Heart right ventricle (tissue), 16 donors: ENCODE measurements around the gene PARD3. TPM values are rescaled to one million over a fixed set of nuclear protein-coding genes. Genes with fewer than 3 reads are reported as not detected.

Experiments used
- ATAC-seq, 8 donors: fragments of 200-7000 bp; cut with Tn5 transposase; one replicate each; pipeline ENCODE4 v1.9.1; 2020; ENCODE audit warnings: mild to moderate bottlenecking in 8 of 8, moderate library complexity in 8 of 8, moderate number of reproducible peaks in 1 of 8
- DNase-seq, 2 donors: peaks; one replicate each; pipeline ENCODE4 v3.0.0-alpha.2; 2020
- H3K27ac ChIP-seq, 10 donors: fragments of 200-600 bp; sonication (generic) in 2 of 10; one replicate each; pipeline versions ENCODE4 v1.5.0 to v1.8.0; 2020 to 2022; ENCODE audit warnings: mild to moderate bottlenecking in 3 of 10
- H3K27me3 ChIP-seq, 7 donors: fragments of 200-600 bp; one replicate each; pipeline ENCODE4 v1.8.0; 2021 to 2022; ENCODE audit warnings: mild to moderate bottlenecking in 2 of 7
- H3K36me3 ChIP-seq, 9 donors: fragments of 200-600 bp; sonication (generic) in 1 of 9; one replicate each; pipeline versions ENCODE4 v1.5.0 to v1.8.0; 2020 to 2022; ENCODE audit warnings: mild to moderate bottlenecking in 2 of 9
- H3K4me1 ChIP-seq, 9 donors: fragments of 200-600 bp; sonication (generic) in 1 of 9; one replicate each; pipeline versions ENCODE4 v1.5.0 to v1.8.0; 2020 to 2022; ENCODE audit warnings: mild to moderate bottlenecking in 4 of 9
- H3K4me3 ChIP-seq, 10 donors: fragments of 200-600 bp; sonication (generic) in 2 of 10; one replicate each; pipeline versions ENCODE4 v1.5.0 to v1.8.0; 2020 to 2022; ENCODE audit warnings: mild to moderate bottlenecking in 7 of 10, moderate library complexity in 2 of 10
- H3K9me3 ChIP-seq, 11 donors: fragments of 200-600 bp in 10 of 11; sonication (generic) in 2 of 11; one replicate each; pipeline versions ENCODE4 v1.5.0 to v1.8.0; 2013 to 2022; ENCODE audit warnings: mild to moderate bottlenecking in 2 of 11, control low read depth in 1 of 11, moderate library complexity in 1 of 11
- WGBS, 2 donors: extraction: QIAGEN DNeasy Blood & Tissue Kit; methylation state at CpG; one replicate each; pipeline ENCODE4 v1.1.7; 2013; ENCODE audit warnings: inconsistent platforms in 1 of 2; 5-methylcytosine and 5-hydroxymethylcytosine counted together
- intact Hi-C, 10 donors: fragments of 100-400 bp; cut with DNase I; formaldehyde crosslinking; loops; one replicate each; pipeline versions ENCODE4 v1.11.1 to v1.14.2; 2022
- polyA plus RNA-seq, 2 donors: library from polyadenylated mRNA; stranded (reverse); fragments of 200-250 nt; gene quantifications; one replicate each; pipeline ENCODE4 v1.2.3, GENCODE V29; 2013
- total RNA-seq, 10 donors: library from RNA; stranded (reverse); fragmentation: NEBNext Ultra II Directional in 3 of 10; extraction: Animal tissue kit (Norgen Biotek cat#: 25700) in 3 of 10; gene quantifications; one replicate each; pipeline versions ENCODE4 v1.2.1 to v1.2.4, GENCODE V29; 2021 to 2023
- TF ChIP-seq, protein P1 (sequence below), 9 donors: fragments of 200-600 bp; sonication (generic) in 2 of 9; IDR thresholded peaks; one replicate each; pipeline versions ENCODE4 v1.5.0 to v1.8.0; 2021 to 2022; ENCODE audit warnings: antibody characterized with exemption in 9 of 9, mild to moderate bottlenecking in 5 of 9, moderate library complexity in 1 of 9
- donor health status: Arrhythmogenic right ventricular cardiomyopathy.
- donor health status: ischemic (EF 13 %, LVEDD 7.1; RV severe dilation, severe dysfunction).
- donor health status: healthy with polysubstance abuse.
- donor health status: DM: no; HTN: yes; CAD: no.
- donor health status: DM: no; HTN: no; CAD: no.
- donor health status: ischemic (EF 25% LVEDD 6.9; RV normal size, moderate dysfunction).
- donor health status: ischemic (EF 25% LVEDD 5.7; RV mildly dilated, moderate dysfunction).
- donor health status: healthy.
- donor health status: DM: yes; HTN: yes; CAD: no.
- donor health status: Ischemic cardiomyopathy.
- donor health status: ischemic (EF 35%, LVEDD 5.7; RV mildly dilated, moderate dysfunction).
- donor health status: nonischemic (EF 11% LVEDD 7.7; RV severe dilation, severe dysfunction).
- donor health status: DM: yes; HTN: yes; CAD: no.
- donor health status: PGD.
- donor health status: ischemic (EF 29% LVEDD 5.4; RV normal size, mild dysfunction).
- donor health status: nonischemic (EF 23%, LVEDD 6.1; RV moderate dilation, normal function).

Gene PARD3
- total and polyA plus RNA-seq, 12 donors = 19.7 to 41.8 (median 34.2) TPM

DNA sequence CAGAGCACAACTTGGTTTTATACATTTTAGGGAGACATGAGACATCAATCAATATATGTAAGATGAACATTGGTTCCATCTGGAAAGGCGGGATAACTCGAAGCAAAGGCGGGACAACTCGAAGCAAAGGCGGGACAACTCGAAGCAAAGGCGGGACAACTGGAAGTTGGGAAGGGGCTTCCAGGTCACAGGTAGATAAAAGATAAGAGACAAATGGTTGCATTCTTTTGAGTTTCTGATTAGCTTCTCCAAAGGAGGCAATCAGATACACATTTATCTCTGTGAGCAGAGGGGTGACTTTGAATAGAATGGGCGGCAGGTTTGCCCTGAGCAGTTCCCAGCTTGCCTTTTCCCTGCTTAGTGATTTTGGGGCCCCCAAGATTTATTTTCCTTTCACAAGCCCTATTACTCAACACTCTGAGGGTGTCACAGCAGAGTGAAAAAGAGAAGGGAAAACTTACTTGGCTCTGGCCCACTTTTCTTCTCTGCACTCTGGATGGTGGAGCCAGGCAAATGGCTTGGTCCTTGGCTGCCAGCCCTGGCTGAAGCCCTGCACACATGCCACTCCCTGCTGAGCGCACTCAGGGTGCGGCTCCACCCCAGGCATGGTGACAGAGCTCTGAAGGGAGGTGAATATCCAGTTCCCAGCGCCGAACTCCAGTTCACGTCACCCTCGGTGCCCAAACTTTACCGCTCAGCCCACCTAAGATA is 46.7 kb downstream of the PARD3 start:
- TF ChIP-seq, protein P1, sequence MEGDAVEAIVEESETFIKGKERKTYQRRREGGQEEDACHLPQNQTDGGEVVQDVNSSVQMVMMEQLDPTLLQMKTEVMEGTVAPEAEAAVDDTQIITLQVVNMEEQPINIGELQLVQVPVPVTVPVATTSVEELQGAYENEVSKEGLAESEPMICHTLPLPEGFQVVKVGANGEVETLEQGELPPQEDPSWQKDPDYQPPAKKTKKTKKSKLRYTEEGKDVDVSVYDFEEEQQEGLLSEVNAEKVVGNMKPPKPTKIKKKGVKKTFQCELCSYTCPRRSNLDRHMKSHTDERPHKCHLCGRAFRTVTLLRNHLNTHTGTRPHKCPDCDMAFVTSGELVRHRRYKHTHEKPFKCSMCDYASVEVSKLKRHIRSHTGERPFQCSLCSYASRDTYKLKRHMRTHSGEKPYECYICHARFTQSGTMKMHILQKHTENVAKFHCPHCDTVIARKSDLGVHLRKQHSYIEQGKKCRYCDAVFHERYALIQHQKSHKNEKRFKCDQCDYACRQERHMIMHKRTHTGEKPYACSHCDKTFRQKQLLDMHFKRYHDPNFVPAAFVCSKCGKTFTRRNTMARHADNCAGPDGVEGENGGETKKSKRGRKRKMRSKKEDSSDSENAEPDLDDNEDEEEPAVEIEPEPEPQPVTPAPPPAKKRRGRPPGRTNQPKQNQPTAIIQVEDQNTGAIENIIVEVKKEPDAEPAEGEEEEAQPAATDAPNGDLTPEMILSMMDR (IDR thresholded peaks at IDR 0.05) = no peak
- intact Hi-C loops = loop anchor here in 1 of 10 donors (5.0 kb wide), 1 partner anchor 44 kb away; no protein-coding TSS in a partner anchor
- Histone ChIP-seq H3K36me3 (no peaks in the 10 kb centered on the region), H3K4me3 (peak overlapping the region in 1 of 10 donors; percentile 3), H3K27ac (peak overlapping the region in 1 of 10 donors; percentile 40), H3K9me3 (no peaks in the 10 kb centered on the region), H3K4me1 (peaks cover 0 to 58% (median 36%) of the 10 kb centered on the region in 9 donors), H3K27me3 (no peaks in the 10 kb centered on the region)
- DNase-seq (peak; percentile 71 to 79), ATAC-seq (peak; percentile 89 to 98 (median 95))
- whole genome bisulfite sequencing, 2 donors = 59 to 75% methylated on average over 15 of the region's 15 CpGs

DNA sequence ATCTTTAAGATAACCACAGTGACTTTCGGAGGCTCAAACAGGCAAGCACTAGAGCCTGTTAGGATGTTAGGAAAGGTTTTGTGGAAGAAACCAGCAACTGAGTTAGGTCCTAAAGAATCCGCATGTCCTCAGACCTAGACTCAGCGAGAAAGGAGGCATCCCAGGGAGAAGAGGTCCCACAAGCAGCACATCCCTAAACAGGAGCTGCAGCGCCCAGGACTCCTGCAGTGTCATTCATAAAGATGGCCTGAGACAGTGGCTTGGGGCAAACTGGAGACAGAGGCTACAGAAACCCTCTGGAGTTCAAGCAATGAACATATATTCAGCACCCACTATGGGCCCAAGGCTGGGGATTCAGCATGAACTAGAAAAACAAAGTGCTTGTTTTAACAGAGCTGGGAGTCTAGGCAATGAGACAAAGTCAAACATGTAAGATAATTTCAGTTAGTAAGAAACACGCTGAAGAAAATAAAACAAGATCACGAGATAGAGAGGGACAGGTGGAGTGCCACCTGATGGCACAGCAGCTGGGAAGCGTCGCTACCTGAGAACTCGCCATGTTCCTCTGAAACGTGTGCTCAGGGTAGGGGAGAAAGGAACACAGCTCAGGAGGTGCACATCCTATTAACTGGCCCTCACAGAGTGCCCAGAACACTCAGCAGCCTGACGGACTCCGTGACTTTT is 48.1 kb downstream of the PARD3 start:
- TF ChIP-seq, protein P1 (IDR thresholded peaks at IDR 0.05) = no peak
- no peak for ATAC-seq
- Histone ChIP-seq H3K9me3 (no peaks in the 10 kb centered on the region), H3K27ac (peak overlapping the region in 2 of 10 donors; percentile 31 to 41), H3K4me1 (peaks cover 0 to 61% (median 35%) of the 10 kb centered on the region in 9 donors), H3K36me3 (no peaks in the 10 kb centered on the region), H3K27me3 (no peaks in the 10 kb centered on the region), H3K4me3 (no peak overlapping the region)
- DNase-seq = no peak
- intact Hi-C loops = loop anchor here in 1 of 10 donors (5.0 kb wide), 1 partner anchor 45 kb away; no protein-coding TSS in a partner anchor
- 90% methylated on average over 12 of the region's 12 CpGs for WGBS, 2 donors

DNA sequence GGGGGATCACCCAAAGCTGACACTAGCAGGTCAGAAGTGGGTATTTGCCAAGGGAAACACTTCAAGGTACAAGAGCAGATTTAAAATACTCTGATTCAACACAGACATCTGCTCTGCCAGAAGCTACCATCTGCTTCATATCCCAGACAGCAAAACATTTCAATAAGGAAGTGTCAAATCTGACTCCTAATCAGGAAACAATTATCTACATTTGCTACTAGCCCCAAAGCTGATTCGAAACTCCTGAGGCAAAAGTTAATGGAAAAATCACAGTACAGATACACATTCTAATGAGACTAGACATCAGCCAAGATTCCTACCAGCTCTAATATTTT is 48.9 kb downstream of the PARD3 start:
- no peak overlapping the region for H3K4me3 ChIP-seq
- H3K27me3 ChIP-seq = no peaks in the 10 kb centered on the region
- H3K9me3 ChIP-seq = no peaks in the 10 kb centered on the region
- DNase-seq = no peak
- WGBS, 2 donors = 26 to 36% methylated on average over 1 of the region's 1 CpG
- peak overlapping the region in 3 of 10 donors; percentile 10 to 41 (median 31) for H3K27ac ChIP-seq
- no peaks in the 10 kb centered on the region for H3K36me3 ChIP-seq
- TF ChIP-seq, protein P1 (IDR thresholded peaks at IDR 0.05) = no peak
- ATAC-seq = peak in 4 of 8 donors; percentile 25 to 41 (median 25)
- intact Hi-C loops = loop anchor here in 1 of 10 donors (5.0 kb wide), 1 partner anchor 46 kb away; no protein-coding TSS in a partner anchor
- peaks cover 0 to 69% (median 32%) of the 10 kb centered on the region in 9 donors for H3K4me1 ChIP-seq

DNA sequence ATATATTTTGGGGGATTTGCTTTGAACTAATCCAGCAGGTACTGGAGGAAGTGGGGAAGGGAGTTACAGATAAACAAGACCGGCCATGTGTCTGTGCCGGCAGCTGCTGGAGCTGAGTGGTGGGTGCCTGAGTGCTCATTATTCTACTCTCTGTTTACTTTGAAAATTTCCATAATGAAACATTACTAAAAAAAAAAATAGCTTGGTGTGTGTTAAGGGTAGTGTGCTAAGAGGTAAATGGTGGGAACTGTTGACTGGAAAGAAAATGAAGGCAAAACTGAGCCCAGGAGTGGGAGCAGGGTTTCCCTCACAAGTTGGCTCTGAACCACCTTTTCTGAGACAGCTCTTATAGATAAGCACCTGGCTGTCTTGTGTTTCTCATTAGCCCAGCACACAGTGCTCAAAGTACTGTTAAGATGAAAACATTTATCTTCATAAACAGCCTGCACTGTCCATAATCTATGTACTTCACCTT is 50.6 kb downstream of the PARD3 start:
- no peak overlapping the region for H3K4me3 ChIP-seq
- intact Hi-C loops = no loop called here
- TF ChIP-seq, protein P1 (IDR thresholded peaks at IDR 0.05) = no peak
- H3K27ac ChIP-seq = no peak overlapping the region
- no peaks in the 10 kb centered on the region for H3K9me3 ChIP-seq
- WGBS, 2 donors = 78 to 83% methylated on average over 2 of the region's 2 CpGs
- H3K4me1 ChIP-seq = peaks cover 0 to 82% (median 43%) of the 10 kb centered on the region in 9 donors
- no peaks in the 10 kb centered on the region for H3K27me3 ChIP-seq
- no peak for ATAC-seq
- no peak for DNase-seq
- H3K36me3 ChIP-seq = no peaks in the 10 kb centered on the region
